A549 (cell line): ENCODE data around the gene SULT1A1.
"Not testable (repeated sequence)": the region's sequence is repeated elsewhere in the genome, so short reads cannot be mapped to it uniquely, and the experiment has no call there.

Experiments used
- CTCF ChIP-seq: fragments of >200 bp; sonication (Bioruptor Twin); formaldehyde crosslinking; IDR thresholded peaks from 3 replicates; pipeline ENCODE4 v1.5.1; 2016
- POLR2A ChIP-seq: IDR thresholded peaks from 2 replicates; pipeline ENCODE4 v1.6.1; 2012; ENCODE audit warnings: mild to moderate bottlenecking, low read length
- ZC3H11A ChIP-seq: fragments of 450-650 bp; IDR thresholded peaks from 2 replicates; pipeline ENCODE4 v1.6.1; 2014; ENCODE audit warnings: antibody characterized with exemption, mild to moderate bottlenecking

- TF ChIP-seq ZC3H11A, POLR2A, CTCF: not testable (repeated sequence)
Measured at GRCh38 chr16:28600965-28601364, 8.9 kb downstream of the SULT1A1 start.
